AG04450 (cell line): ENCODE results near the gene BEST1. TPM values are rescaled to one million over a fixed set of nuclear protein-coding genes. Genes with fewer than 3 reads are reported as not detected.

Source experiments
- CTCF ChIA-PET: fragments of 300-600, 350-600 bp; formaldehyde crosslinking; extraction: SDS; loops from one replicate; lab custom pipeline; 2022; ENCODE audit warnings: antibody characterized with exemption, inconsistent platforms; lab: Charles Lee
- POLR2A ChIA-PET: fragments of 350-600 bp; formaldehyde crosslinking; extraction: SDS; loops from one replicate; lab custom pipeline; 2021; ENCODE audit warnings: antibody characterized with exemption, inconsistent platforms; lab: Yijun Ruan, JAX
- DNase-seq: peaks from one replicate; pipeline ENCODE4 v3.0.0-alpha.2; 2011; ENCODE audit warnings: low read depth, low spot score
- H3K27ac ChIP-seq: one replicate; pipeline ENCODE4 v1.5.1; 2012; ENCODE audit warnings: low read depth, low read length, control low read depth
- H3K27me3 ChIP-seq: one replicate; pipeline ENCODE4 v1.6.0; 2012; ENCODE audit warnings: low read length; ENCODE audit not compliant: control insufficient read depth, insufficient read depth
- H3K4me3 ChIP-seq: 2 replicates; pipeline ENCODE4 v1.5.1; 2011; ENCODE audit warnings: mild to moderate bottlenecking, low read depth, low read length, control low read depth
- H3K9me3 ChIP-seq: 2 replicates; pipeline ENCODE4 v1.5.1; 2012; ENCODE audit warnings: low read length; ENCODE audit not compliant: control insufficient read depth, insufficient read depth
- polyA plus RNA-seq: library from polyadenylated mRNA; depleted of rRNA; stranded (reverse); fragments of >200 nt; gene quantifications from 2 replicates; pipeline ENCODE4 v1.2.3, GENCODE V29; 2011
- TF ChIP-seq, protein P1 (sequence below): IDR thresholded peaks from 2 replicates; pipeline ENCODE4 v1.5.1; 2011; ENCODE audit warnings: low read depth, low read length, control low read depth, inconsistent platforms

The BEST1 gene
- polyA plus RNA-seq, 1 experiment, result 2.6 TPM

DNA sequence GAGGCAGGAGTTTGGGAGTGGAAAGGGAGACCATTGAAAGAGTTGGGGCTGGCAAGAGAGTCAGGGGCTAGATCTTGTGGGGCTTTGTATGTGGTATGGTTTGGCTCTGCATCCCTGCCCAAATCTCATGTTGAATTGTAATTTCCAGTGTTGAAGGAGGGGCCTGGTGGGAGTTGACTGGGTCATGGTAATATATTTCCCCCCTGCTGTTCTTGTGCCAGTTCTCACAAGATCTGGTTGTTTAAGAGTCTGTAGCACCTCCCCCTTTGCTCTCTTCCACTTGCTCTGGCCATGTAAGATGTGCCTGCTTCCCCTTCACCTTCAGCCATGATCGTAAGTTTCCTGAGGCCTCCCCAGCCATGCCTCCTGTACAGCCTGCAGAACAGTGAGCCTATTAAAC, 22.6 kb upstream of the BEST1 start:
- peaks cover 2% of the 10 kb centered on the region for H3K27me3 ChIP-seq
- TF ChIP-seq, protein P1, sequence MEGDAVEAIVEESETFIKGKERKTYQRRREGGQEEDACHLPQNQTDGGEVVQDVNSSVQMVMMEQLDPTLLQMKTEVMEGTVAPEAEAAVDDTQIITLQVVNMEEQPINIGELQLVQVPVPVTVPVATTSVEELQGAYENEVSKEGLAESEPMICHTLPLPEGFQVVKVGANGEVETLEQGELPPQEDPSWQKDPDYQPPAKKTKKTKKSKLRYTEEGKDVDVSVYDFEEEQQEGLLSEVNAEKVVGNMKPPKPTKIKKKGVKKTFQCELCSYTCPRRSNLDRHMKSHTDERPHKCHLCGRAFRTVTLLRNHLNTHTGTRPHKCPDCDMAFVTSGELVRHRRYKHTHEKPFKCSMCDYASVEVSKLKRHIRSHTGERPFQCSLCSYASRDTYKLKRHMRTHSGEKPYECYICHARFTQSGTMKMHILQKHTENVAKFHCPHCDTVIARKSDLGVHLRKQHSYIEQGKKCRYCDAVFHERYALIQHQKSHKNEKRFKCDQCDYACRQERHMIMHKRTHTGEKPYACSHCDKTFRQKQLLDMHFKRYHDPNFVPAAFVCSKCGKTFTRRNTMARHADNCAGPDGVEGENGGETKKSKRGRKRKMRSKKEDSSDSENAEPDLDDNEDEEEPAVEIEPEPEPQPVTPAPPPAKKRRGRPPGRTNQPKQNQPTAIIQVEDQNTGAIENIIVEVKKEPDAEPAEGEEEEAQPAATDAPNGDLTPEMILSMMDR, result no peak
- no peak overlapping the region for H3K4me3 ChIP-seq
- ChIA-PET POLR2A (no interaction called here), CTCF (interaction anchor here (1.0 to 2.9 kb wide), 3 partner anchors 20 to 154 kb away, joined by 3 to 26 read pairs (median 12); no protein-coding TSS in a partner anchor)
- H3K27ac ChIP-seq, result no peak overlapping the region
- no peak for DNase-seq
- H3K9me3 ChIP-seq, result no peaks in the 10 kb centered on the region

DNA sequence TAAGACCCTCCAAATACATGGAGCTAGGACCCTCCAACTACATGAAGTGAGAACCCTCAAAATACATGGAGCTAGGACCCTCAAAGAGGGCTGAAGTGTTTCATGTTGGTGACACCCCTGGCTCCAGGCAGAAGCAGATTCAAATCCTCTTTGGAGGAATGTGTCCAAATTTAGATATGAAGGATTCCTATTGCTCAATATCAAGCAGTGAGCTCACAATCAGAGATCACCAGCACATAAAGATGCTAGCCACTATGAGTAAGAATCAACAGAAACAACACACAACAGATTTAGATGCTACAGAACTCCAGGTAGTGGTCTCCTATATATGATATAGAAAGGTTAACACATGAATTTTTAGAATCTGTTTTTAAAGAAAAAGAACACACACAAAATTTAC, 21.5 kb upstream of the BEST1 start:
- Histone ChIP-seq H3K27me3 (peaks cover 2% of the 10 kb centered on the region), H3K4me3 (no peak overlapping the region), H3K27ac (no peak overlapping the region), H3K9me3 (no peaks in the 10 kb centered on the region)
- TF ChIP-seq, protein P1, result no peak
- CTCF ChIA-PET, result interaction anchor here (1.2 to 2.9 kb wide), 6 partner anchors 19 to 179 kb away, joined by 4 to 26 read pairs (median 10); no protein-coding TSS in a partner anchor
- POLR2A ChIA-PET, result no interaction called here
- DNase-seq, result no peak

DNA sequence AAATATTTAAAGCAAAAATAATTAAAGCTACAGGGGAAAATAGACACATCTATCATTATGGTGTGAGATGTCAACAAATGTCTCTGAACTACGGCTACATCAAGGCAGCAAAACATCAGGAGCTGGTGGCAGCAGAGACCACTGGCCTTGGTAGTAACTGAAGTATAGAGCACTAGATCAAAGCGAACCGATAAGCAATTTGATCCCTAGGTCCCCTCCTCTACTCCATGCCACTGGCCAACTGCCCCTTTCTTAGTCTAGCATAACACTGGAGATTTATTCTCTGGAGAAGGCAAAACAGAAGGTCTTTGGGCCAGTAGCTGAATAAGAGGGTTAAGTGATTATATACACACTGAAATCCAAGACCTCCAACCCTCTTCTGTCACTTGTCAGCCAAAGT, 19.2 kb upstream of the BEST1 start:
- CTCF ChIA-PET, result interaction anchor here (0.6 to 5.7 kb wide), 4 partner anchors 16 to 445 kb away, joined by 3 to 31 read pairs (median 4); no protein-coding TSS in a partner anchor
- POLR2A ChIA-PET, result no interaction called here
- TF ChIP-seq, protein P1, result no peak

DNA sequence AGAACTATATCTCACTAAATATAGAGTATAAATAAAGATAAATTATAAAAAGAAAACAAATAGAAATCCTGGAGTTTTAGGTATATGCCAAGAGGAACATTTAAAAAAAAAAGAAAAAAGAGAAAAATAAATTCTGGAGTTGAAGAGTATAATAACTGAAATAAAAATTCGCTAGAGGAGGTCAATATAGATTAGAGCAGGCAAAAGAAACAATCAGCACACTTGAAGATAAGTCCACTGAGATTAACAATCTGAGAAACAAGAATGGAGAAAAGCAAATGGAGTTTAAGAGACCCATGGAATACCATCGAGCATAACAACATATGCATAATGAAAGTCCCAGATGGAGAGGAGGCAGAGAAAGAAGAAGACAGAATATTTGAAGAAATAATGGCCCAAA, 14.3 kb upstream of the BEST1 start:
- Histone ChIP-seq H3K27me3 (peaks cover 8% of the 10 kb centered on the region), H3K4me3 (no peak overlapping the region), H3K27ac (no peak overlapping the region), H3K9me3 (peaks cover 11% of the 10 kb centered on the region)
- POLR2A ChIA-PET, result no interaction called here
- DNase-seq, result no peak
- TF ChIP-seq, protein P1, result no peak
- CTCF ChIA-PET, result interaction anchor here (1.1 to 2.9 kb wide), 3 partner anchors 12 to 172 kb away, joined by 3 to 19 read pairs (median 7); no protein-coding TSS in a partner anchor

More for the DNA sequence above, 19.2 kb upstream of the BEST1 start:
- peaks cover 3% of the 10 kb centered on the region for H3K27me3 ChIP-seq
- H3K4me3 ChIP-seq, result no peak overlapping the region
- DNase-seq, result no peak
- no peak overlapping the region for H3K27ac ChIP-seq
- no peaks in the 10 kb centered on the region for H3K9me3 ChIP-seq

DNA sequence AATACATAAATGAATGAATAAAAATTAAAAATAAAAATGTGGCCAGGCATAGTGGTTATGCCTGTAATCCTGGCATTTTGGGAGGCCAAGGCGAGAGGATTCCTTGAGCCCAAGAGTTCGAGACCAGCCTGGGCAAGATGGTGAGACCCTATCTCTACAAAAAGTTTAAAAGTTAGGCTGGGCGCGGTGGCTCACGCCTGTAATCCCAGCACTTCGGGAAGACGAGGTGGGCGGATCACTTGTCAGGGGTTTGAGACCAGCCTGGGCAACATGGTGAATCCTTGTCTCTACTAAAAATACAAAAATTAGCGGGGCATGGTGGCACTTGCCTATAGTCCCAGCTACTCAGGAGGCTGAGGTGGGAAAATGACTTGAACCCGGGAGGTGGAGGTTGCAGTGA, 9.7 kb upstream of the BEST1 start:
- TF ChIP-seq, protein P1, result no peak
- Histone ChIP-seq H3K9me3 (peaks cover 11% of the 10 kb centered on the region), H3K27me3 (peaks cover 18% of the 10 kb centered on the region), H3K27ac (no peak overlapping the region), H3K4me3 (no peak overlapping the region)
- POLR2A ChIA-PET, result no interaction called here
- no peak for DNase-seq
- CTCF ChIA-PET, result interaction anchor here (0.7 to 4.4 kb wide), 3 partner anchors 14 to 141 kb away, joined by 3 to 27 read pairs (median 3); no protein-coding TSS in a partner anchor
